ENCODE measurements around the gene RANBP3.
A peak's percentile ranks its signal among the peaks of the same experiment; 100 is the strongest.

The RANBP3 gene

GRCh38 chr19:5972355-5972731 lies 5.6 kb downstream of the RANBP3 start:
- TF ChIP-seq CTCF (conservative IDR thresholded peaks at IDR 0.05; ENCODE audit: control insufficient read depth, insufficient read depth, low read depth, low read length) = no peak
- no peak overlapping the region for H3K4me3 ChIP-seq (ENCODE audit: control insufficient read depth, low read depth, low read length)
- no peak for DNase-seq (ENCODE audit: low read depth)

- no peak overlapping the region for H3K4me3 ChIP-seq (ENCODE audit: control insufficient read depth, low read depth, low read length)
- DNase-seq (ENCODE audit: low read depth) = no peak
- no peak for TF ChIP-seq CTCF (conservative IDR thresholded peaks at IDR 0.05; ENCODE audit: control insufficient read depth, insufficient read depth, low read depth, low read length)
Measured at GRCh38 chr19:5971714-5972354, 6.1 kb downstream of the RANBP3 start.

GRCh38 chr19:5969476-5969875 lies 8.5 kb downstream of the RANBP3 start:
- no peak overlapping the region for H3K4me3 ChIP-seq (ENCODE audit: control insufficient read depth, low read depth, low read length)
- TF ChIP-seq CTCF (conservative IDR thresholded peaks at IDR 0.05; ENCODE audit: control insufficient read depth, insufficient read depth, low read depth, low read length) = no peak
- DNase-seq (ENCODE audit: low read depth) = no peak

GRCh38 chr19:5968431-5969373 lies 9.2 kb downstream of the RANBP3 start:
- H3K4me3 ChIP-seq (ENCODE audit: control insufficient read depth, low read depth, low read length) = no peak overlapping the region
- no peak for DNase-seq (ENCODE audit: low read depth)
- no peak for TF ChIP-seq CTCF (conservative IDR thresholded peaks at IDR 0.05; ENCODE audit: control insufficient read depth, insufficient read depth, low read depth, low read length)

GRCh38 chr19:5967994-5968430 lies 9.9 kb downstream of the RANBP3 start:
- H3K4me3 ChIP-seq (ENCODE audit: control insufficient read depth, low read depth, low read length) = no peak overlapping the region
- peak; percentile 84 for DNase-seq (ENCODE audit: low read depth)
- TF ChIP-seq CTCF (conservative IDR thresholded peaks at IDR 0.05; ENCODE audit: control insufficient read depth, insufficient read depth, low read depth, low read length) = peak; percentile 94

GRCh38 chr19:5967571-5967970 lies 10.4 kb downstream of the RANBP3 start:
- no peak overlapping the region for H3K4me3 ChIP-seq (ENCODE audit: control insufficient read depth, low read depth, low read length)
- no peak for TF ChIP-seq CTCF (conservative IDR thresholded peaks at IDR 0.05; ENCODE audit: control insufficient read depth, insufficient read depth, low read depth, low read length)
- DNase-seq (ENCODE audit: low read depth) = no peak
